ENCODE results near the gene HSD11B2. TPM values are rescaled to one million over a fixed set of nuclear protein-coding genes. Genes with fewer than 3 reads are reported as not detected.

HSD11B2 gene
- total RNA-seq, 2 donors from 2014 or later, result 11.4 to 35.6 TPM

- H3K27ac ChIP-seq, result no peak overlapping the region
- no peak overlapping the region for H3K4me3 ChIP-seq
- no peaks in the 10 kb centered on the region for H3K27me3 ChIP-seq (replicated peaks; ENCODE audit: insufficient read depth)
- H3K4me1 ChIP-seq (replicated peaks), result peaks cover 14% of the 10 kb centered on the region
- no peak for DNase-seq (ENCODE audit: low spot score)
- no peaks in the 10 kb centered on the region for H3K9me3 ChIP-seq
- intact Hi-C loops (cut with DNase I), result loop anchor here (5.0 to 10.0 kb wide), 2 partner anchors 112 to 140 kb away; no protein-coding TSS in a partner anchor
- TF ChIP-seq POLR2AphosphoS5 (IDR thresholded peaks at IDR 0.05) (no peak), CTCF (IDR thresholded peaks at IDR 0.05) (no peak), POLR2A (IDR thresholded peaks at IDR 0.05) (no peak)
- no peaks in the 10 kb centered on the region for H3K36me3 ChIP-seq
- 69% methylated on average over 14 of the region's 15 CpGs for WGBS
Measured at GRCh38 chr16:67397036-67397801, 33.7 kb upstream of the HSD11B2 start.

GRCh38 chr16:67397812-67398545 is 32.9 kb upstream of the HSD11B2 start:
- Histone ChIP-seq H3K27ac (no peak overlapping the region), H3K36me3 (no peaks in the 10 kb centered on the region), H3K27me3 (replicated peaks; ENCODE audit: insufficient read depth) (no peaks in the 10 kb centered on the region), H3K4me1 (replicated peaks) (peaks cover 14% of the 10 kb centered on the region), H3K9me3 (no peaks in the 10 kb centered on the region), H3K4me3 (no peak overlapping the region)
- intact Hi-C loops (cut with DNase I), result loop anchor here (5.0 to 10.0 kb wide), 2 partner anchors 113 to 141 kb away; no protein-coding TSS in a partner anchor
- no peak for TF ChIP-seq POLR2A (IDR thresholded peaks at IDR 0.05)
- peak in 2 of 4 experiments; percentile 19 to 48 for TF ChIP-seq CTCF (IDR thresholded peaks at IDR 0.05)
- DNase-seq (ENCODE audit: low spot score), result no peak
- 54% methylated on average over 22 of the region's 22 CpGs for WGBS

- intact Hi-C loops (cut with DNase I), result loop anchor here (5.0 to 10.0 kb wide), 2 partner anchors 114 to 141 kb away; no protein-coding TSS in a partner anchor
- Histone ChIP-seq H3K4me3 (no peak overlapping the region), H3K36me3 (no peaks in the 10 kb centered on the region), H3K27ac (no peak overlapping the region), H3K9me3 (no peaks in the 10 kb centered on the region), H3K27me3 (replicated peaks; ENCODE audit: insufficient read depth) (no peaks in the 10 kb centered on the region), H3K4me1 (replicated peaks) (peaks cover 14% of the 10 kb centered on the region)
- WGBS, result 93% methylated on average over 19 of the region's 19 CpGs
- no peak for DNase-seq (ENCODE audit: low spot score)
- TF ChIP-seq CTCF (IDR thresholded peaks at IDR 0.05) (no peak), POLR2A (IDR thresholded peaks at IDR 0.05) (no peak), POLR2AphosphoS5 (IDR thresholded peaks at IDR 0.05) (no peak)
Measured at GRCh38 chr16:67398546-67399217, 32.2 kb upstream of the HSD11B2 start.

GRCh38 chr16:67399218-67399733 is 31.6 kb upstream of the HSD11B2 start:
- 32% methylated on average over 33 of the region's 42 CpGs for WGBS
- peak; percentile 65 to 85 (median 76) for TF ChIP-seq CTCF (IDR thresholded peaks at IDR 0.05)
- peak; percentile 14 for TF ChIP-seq POLR2AphosphoS5 (IDR thresholded peaks at IDR 0.05)
- no peak for TF ChIP-seq POLR2A (IDR thresholded peaks at IDR 0.05)
- H3K27ac ChIP-seq, result no peak overlapping the region
- H3K36me3 ChIP-seq, result no peaks in the 10 kb centered on the region
- peaks cover 17% of the 10 kb centered on the region for H3K4me1 ChIP-seq (replicated peaks)
- no peak overlapping the region for H3K4me3 ChIP-seq
- H3K27me3 ChIP-seq (replicated peaks; ENCODE audit: insufficient read depth), result no peaks in the 10 kb centered on the region
- intact Hi-C loops (cut with DNase I), result loop anchor here (5.0 to 10.0 kb wide), 2 partner anchors 114 to 142 kb away; no protein-coding TSS in a partner anchor
- no peaks in the 10 kb centered on the region for H3K9me3 ChIP-seq
- no peak for DNase-seq (ENCODE audit: low spot score)

All from prostate gland (tissue), 2 donors.